ENCODE measurements around the gene SH3BP1.

The SH3BP1 gene

GRCh38 chr22:37617431-37617830 is 22.0 kb upstream of the SH3BP1 start:
- no peak for DNase-seq (ENCODE audit: extremely low spot score)
- TF ChIP-seq HDGF (IDR thresholded peaks at IDR 0.05; ENCODE audit: borderline replicate concordance) (no peak), SP1 (IDR thresholded peaks at IDR 0.05) (no peak), FOXM1 (IDR thresholded peaks at IDR 0.05; ENCODE audit: borderline replicate concordance) (no peak), L3MBTL2 (conservative IDR thresholded peaks at IDR 0.05) (no peak), LEF1 (IDR thresholded peaks at IDR 0.05; ENCODE audit: borderline replicate concordance) (no peak), PKNOX1 (IDR thresholded peaks at IDR 0.05) (no peak), BHLHE40 (IDR thresholded peaks at IDR 0.05; ENCODE audit: borderline replicate concordance) (no peak)
- CTCF ChIA-PET: no interaction called here
- POLR2A ChIA-PET: interaction anchor here (1.0 kb wide), 1 partner anchor 41 kb away, joined by 3 read pairs; the partner anchor contains the start of gene PDXP

DNA sequence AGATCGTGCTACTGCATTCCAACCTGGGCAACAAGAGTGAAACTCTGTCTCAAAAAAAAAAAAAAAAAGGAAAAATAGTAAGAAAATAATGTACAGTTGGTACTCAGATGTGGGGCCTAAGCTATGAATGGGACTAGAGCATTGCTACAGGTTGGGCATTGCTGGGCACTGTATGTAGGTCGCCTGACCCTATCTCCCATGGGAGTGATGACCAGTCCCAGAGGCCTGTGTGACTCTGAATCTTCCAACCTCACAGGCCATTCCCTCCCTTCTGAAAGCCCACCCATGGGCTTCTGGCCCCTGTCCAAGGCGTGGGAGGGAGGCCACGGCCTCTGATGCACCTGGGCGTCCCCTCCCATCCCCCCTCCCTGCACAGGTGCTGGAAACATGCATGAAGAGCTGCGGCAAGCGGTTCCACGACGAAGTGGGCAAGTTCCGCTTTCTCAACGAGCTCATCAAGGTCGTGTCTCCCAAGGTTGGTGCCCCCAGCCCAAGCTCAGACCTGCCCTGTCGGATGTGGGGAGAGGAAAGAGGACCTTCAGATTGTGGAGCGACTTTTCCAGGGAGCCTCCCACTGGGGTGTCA is 21.3 kb upstream of the SH3BP1 start:
- POLR2A ChIA-PET: interaction anchor here (1.0 to 1.7 kb wide), 2 partner anchors 25 to 40 kb away, joined by 3 read pairs; partner anchors contain the start of gene PDXP

GRCh38 chr22:37618674-37619073 is 20.8 kb upstream of the SH3BP1 start:
- ChIA-PET POLR2A (interaction anchor here (1.7 kb wide), 1 partner anchor 24 kb away, joined by 3 read pairs; no protein-coding TSS in a partner anchor), CTCF (no interaction called here)
- no peak for DNase-seq (ENCODE audit: extremely low spot score)
- TF ChIP-seq ARNT (IDR thresholded peaks at IDR 0.05) (no peak), NFRKB (IDR thresholded peaks at IDR 0.05) (no peak), ELF4 (IDR thresholded peaks at IDR 0.05) (no peak), ZNF384 (IDR thresholded peaks at IDR 0.05) (no peak), PKNOX1 (IDR thresholded peaks at IDR 0.05) (no peak), TARDBP (IDR thresholded peaks at IDR 0.05) (no peak), LEF1 (IDR thresholded peaks at IDR 0.05; ENCODE audit: borderline replicate concordance) (no peak), SP1 (IDR thresholded peaks at IDR 0.05) (no peak), FOXA1 (IDR thresholded peaks at IDR 0.05) (no peak), FOXM1 (IDR thresholded peaks at IDR 0.05; ENCODE audit: borderline replicate concordance) (no peak), BHLHE40 (IDR thresholded peaks at IDR 0.05; ENCODE audit: borderline replicate concordance) (no peak), HDGF (IDR thresholded peaks at IDR 0.05; ENCODE audit: borderline replicate concordance) (no peak), CTBP1 (IDR thresholded peaks at IDR 0.05; ENCODE audit: borderline replicate concordance) (no peak), SUZ12 (IDR thresholded peaks at IDR 0.05) (no peak), FOXK2 (IDR thresholded peaks at IDR 0.05) (no peak), L3MBTL2 (conservative IDR thresholded peaks at IDR 0.05) (no peak)

More for the DNA sequence above, 21.3 kb upstream of the SH3BP1 start:
- CTCF ChIA-PET: no interaction called here
- DNase-seq (ENCODE audit: extremely low spot score): no peak
- TF ChIP-seq CTBP1 (IDR thresholded peaks at IDR 0.05; ENCODE audit: borderline replicate concordance) (no peak), ARNT (IDR thresholded peaks at IDR 0.05) (no peak), NFRKB (IDR thresholded peaks at IDR 0.05) (no peak), SP1 (IDR thresholded peaks at IDR 0.05) (no peak), FOXM1 (IDR thresholded peaks at IDR 0.05; ENCODE audit: borderline replicate concordance) (no peak), SUZ12 (IDR thresholded peaks at IDR 0.05) (no peak), BHLHE40 (IDR thresholded peaks at IDR 0.05; ENCODE audit: borderline replicate concordance) (no peak), HDGF (IDR thresholded peaks at IDR 0.05; ENCODE audit: borderline replicate concordance) (no peak), PKNOX1 (IDR thresholded peaks at IDR 0.05) (no peak), ELF4 (IDR thresholded peaks at IDR 0.05) (no peak), L3MBTL2 (conservative IDR thresholded peaks at IDR 0.05) (no peak)

DNA sequence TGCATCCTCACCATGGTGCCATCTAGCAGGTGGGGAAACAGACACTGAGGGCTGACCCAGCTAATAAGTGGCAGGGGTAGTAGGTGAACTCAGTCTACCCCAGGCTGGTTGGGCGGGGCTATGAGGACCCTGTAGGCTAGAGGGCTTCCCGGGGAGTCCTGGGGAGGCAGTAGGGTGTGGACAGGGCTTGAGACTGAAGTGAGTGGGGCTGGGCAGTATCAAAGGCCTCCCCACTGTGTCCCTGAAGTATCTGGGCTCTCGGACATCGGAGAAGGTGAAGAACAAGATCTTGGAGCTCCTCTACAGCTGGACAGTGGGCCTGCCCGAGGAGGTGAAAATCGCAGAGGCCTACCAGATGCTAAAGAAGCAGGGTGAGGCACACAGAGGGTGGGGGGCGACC is 19.5 kb upstream of the SH3BP1 start:
- ChIA-PET POLR2A (interaction anchor here (0.6 to 1.7 kb wide), 3 partner anchors 12 to 38 kb away, joined by 3 to 5 read pairs (median 3); partner anchors contain the start of gene PDXP), CTCF (interaction anchor here (1.3 kb wide), 1 partner anchor 12 kb away, joined by 6 read pairs; the partner anchor contains the start of gene GGA1)
- TF ChIP-seq CTBP1 (IDR thresholded peaks at IDR 0.05; ENCODE audit: borderline replicate concordance) (no peak), FOXM1 (IDR thresholded peaks at IDR 0.05; ENCODE audit: borderline replicate concordance) (no peak), HDGF (IDR thresholded peaks at IDR 0.05; ENCODE audit: borderline replicate concordance) (no peak), FOXK2 (IDR thresholded peaks at IDR 0.05) (no peak), FOXA1 (IDR thresholded peaks at IDR 0.05) (no peak), ARNT (IDR thresholded peaks at IDR 0.05) (no peak), SUZ12 (IDR thresholded peaks at IDR 0.05) (no peak), ELF4 (IDR thresholded peaks at IDR 0.05) (no peak), ZNF384 (IDR thresholded peaks at IDR 0.05) (no peak), SP1 (IDR thresholded peaks at IDR 0.05) (no peak), BHLHE40 (IDR thresholded peaks at IDR 0.05; ENCODE audit: borderline replicate concordance) (no peak), L3MBTL2 (conservative IDR thresholded peaks at IDR 0.05) (no peak), TARDBP (IDR thresholded peaks at IDR 0.05) (no peak), NFRKB (IDR thresholded peaks at IDR 0.05) (no peak), PKNOX1 (IDR thresholded peaks at IDR 0.05) (no peak)
- no peak for DNase-seq (ENCODE audit: extremely low spot score)

GRCh38 chr22:37621352-37621860 is 18.1 kb upstream of the SH3BP1 start:
- CTCF ChIA-PET: interaction anchor here (1.5 kb wide), 1 partner anchor 15 kb away, joined by 4 read pairs; no protein-coding TSS in a partner anchor
- POLR2A ChIA-PET: interaction anchor here (1.4 kb wide), 1 partner anchor 12 kb away, joined by 6 read pairs; the partner anchor contains the start of gene GGA1
- no peak for TF ChIP-seq PKNOX1 (IDR thresholded peaks at IDR 0.05)
- TF ChIP-seq NFRKB (IDR thresholded peaks at IDR 0.05): no peak
- no peak for TF ChIP-seq ZNF384 (IDR thresholded peaks at IDR 0.05)
- TF ChIP-seq FOXK2 (IDR thresholded peaks at IDR 0.05): no peak
- TF ChIP-seq L3MBTL2 (conservative IDR thresholded peaks at IDR 0.05): no peak
- no peak for TF ChIP-seq FOXM1 (IDR thresholded peaks at IDR 0.05; ENCODE audit: borderline replicate concordance)
- TF ChIP-seq FOXA1 (IDR thresholded peaks at IDR 0.05): no peak
- TF ChIP-seq BHLHE40 (IDR thresholded peaks at IDR 0.05; ENCODE audit: borderline replicate concordance): no peak
- TF ChIP-seq HDGF (IDR thresholded peaks at IDR 0.05; ENCODE audit: borderline replicate concordance): no peak
- no peak for TF ChIP-seq SP1 (IDR thresholded peaks at IDR 0.05)
- DNase-seq (ENCODE audit: extremely low spot score): no peak

All from HEK293T (cell line).